ENCODE measurements around the gene TRIM46. TPM values are rescaled to one million over a fixed set of nuclear protein-coding genes. Genes with fewer than 3 reads are reported as not detected.

The TRIM46 gene
- total and polyA plus RNA-seq, 2 of the 13 experiments (the other 11 are each of a cell fraction or from before 2014, with no cell fraction given): 0.04 to 0.09 TPM

DNA sequence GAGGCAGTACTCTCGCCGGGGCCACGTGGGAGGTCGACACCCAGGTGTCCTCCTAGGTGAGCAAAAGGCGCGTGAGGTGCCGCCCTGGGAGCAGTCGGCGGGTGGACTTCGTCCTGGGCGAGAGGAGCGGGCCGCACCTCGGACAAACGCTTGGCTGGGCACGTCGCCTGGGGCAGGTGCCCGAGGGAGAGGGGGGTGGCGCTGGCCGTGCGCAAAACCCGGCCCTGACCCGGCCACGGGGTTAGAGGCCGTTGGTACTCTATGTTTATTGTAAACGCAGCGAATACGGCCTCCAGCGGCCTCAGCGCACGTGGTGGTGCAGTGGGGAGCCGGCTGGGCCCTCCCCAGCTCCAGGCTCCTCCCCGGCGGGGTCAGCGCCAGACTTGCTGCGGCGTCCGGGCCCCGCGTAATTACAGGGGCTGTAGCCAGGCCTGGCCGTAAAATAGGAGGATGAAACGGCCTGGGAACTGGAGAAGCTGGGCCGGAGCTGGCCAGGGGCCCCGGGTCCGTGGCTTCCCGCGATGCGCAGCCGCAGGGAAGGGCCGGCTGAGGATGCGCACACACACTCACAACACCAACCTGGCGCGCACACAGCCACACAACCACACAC is 47.6 kb upstream of the TRIM46 start (continued):
- TF ChIP-seq ZNF414 (CRISPR knock-in tag; IDR thresholded peaks at IDR 0.05) (peak; percentile 79), ZSCAN5A (CRISPR knock-in tag; IDR thresholded peaks at IDR 0.05; ENCODE audit: borderline replicate concordance) (peak; percentile 97), MXI1 (IDR thresholded peaks at IDR 0.05; ENCODE audit: borderline replicate concordance, low read depth, low read length) (peak; percentile 96; the same call in 2 of the 3 replicates), DNMT1 (CRISPR knock-in tag; IDR thresholded peaks at IDR 0.05) (no peak), SMAD1 (CRISPR knock-in tag; IDR thresholded peaks at IDR 0.05; ENCODE audit: borderline replicate concordance, low read depth) (peak; percentile 90; the same call in 1 of the 2 replicates), ZNF883 (CRISPR knock-in tag; IDR thresholded peaks at IDR 0.05; ENCODE audit: not compliant biosample characterization) (peak; percentile 97), ZNF660 (CRISPR knock-in tag; IDR thresholded peaks at IDR 0.05; ENCODE audit: borderline replicate concordance, low read depth) (peak; percentile 93; the same call in 1 of the 2 replicates), POLR2AphosphoS5 (IDR thresholded peaks at IDR 0.05; ENCODE audit: low read depth, low read length) (no peak; the same call in 1 of the 2 replicates), CREB1 (IDR thresholded peaks at IDR 0.05) (peak; percentile 14; the same call in 1 of the 2 replicates), CREB1 (CRISPR knock-in tag; IDR thresholded peaks at IDR 0.05) (no peak), ZNF75D (CRISPR knock-in tag; IDR thresholded peaks at IDR 0.05; ENCODE audit: borderline replicate concordance) (no peak), GLI4 (CRISPR knock-in tag; IDR thresholded peaks at IDR 0.05; ENCODE audit: borderline replicate concordance) (no peak), EZH2 (conservative IDR thresholded peaks at IDR 0.05; ENCODE audit: low read depth, low read length) (no peak), HOXD1 (CRISPR knock-in tag; IDR thresholded peaks at IDR 0.05) (peak; percentile 94), ZNF607 (CRISPR knock-in tag; IDR thresholded peaks at IDR 0.05; ENCODE audit: borderline replicate concordance) (peak; percentile 89), BRCA1 (CRISPR knock-in tag; IDR thresholded peaks at IDR 0.05) (peak; percentile 20; the same call in 1 of the 2 replicates), HDAC1 (CRISPR knock-in tag; IDR thresholded peaks at IDR 0.05) (peak; percentile 98), ZNF121 (CRISPR knock-in tag; IDR thresholded peaks at IDR 0.05) (peak; percentile 82), ZC3H4 (CRISPR knock-in tag; IDR thresholded peaks at IDR 0.05; ENCODE audit: borderline replicate concordance) (peak; percentile 82), NR2F2 (IDR thresholded peaks at IDR 0.05; ENCODE audit: borderline replicate concordance, low read depth) (no peak), ZNF589 (CRISPR knock-in tag; conservative IDR thresholded peaks at IDR 0.05) (peak; percentile 95; the same call in 1 of the 2 replicates), KMT2B (CRISPR knock-in tag; IDR thresholded peaks at IDR 0.05) (peak; percentile 83)
- TF ChIP-seq, protein P1, sequence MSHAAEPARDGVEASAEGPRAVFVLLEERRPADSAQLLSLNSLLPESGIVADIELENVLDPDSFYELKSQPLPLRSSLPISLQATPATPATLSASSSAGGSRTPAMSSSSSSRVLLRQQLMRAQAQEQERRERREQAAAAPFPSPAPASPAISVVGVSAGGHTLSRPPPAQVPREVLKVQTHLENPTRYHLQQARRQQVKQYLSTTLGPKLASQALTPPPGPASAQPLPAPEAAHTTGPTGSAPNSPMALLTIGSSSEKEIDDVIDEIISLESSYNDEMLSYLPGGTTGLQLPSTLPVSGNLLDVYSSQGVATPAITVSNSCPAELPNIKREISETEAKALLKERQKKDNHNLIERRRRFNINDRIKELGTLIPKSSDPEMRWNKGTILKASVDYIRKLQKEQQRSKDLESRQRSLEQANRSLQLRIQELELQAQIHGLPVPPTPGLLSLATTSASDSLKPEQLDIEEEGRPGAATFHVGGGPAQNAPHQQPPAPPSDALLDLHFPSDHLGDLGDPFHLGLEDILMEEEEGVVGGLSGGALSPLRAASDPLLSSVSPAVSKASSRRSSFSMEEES (CRISPR knock-in tag; IDR thresholded peaks at IDR 0.05): peak; percentile 96
- TF ChIP-seq, protein P2, sequence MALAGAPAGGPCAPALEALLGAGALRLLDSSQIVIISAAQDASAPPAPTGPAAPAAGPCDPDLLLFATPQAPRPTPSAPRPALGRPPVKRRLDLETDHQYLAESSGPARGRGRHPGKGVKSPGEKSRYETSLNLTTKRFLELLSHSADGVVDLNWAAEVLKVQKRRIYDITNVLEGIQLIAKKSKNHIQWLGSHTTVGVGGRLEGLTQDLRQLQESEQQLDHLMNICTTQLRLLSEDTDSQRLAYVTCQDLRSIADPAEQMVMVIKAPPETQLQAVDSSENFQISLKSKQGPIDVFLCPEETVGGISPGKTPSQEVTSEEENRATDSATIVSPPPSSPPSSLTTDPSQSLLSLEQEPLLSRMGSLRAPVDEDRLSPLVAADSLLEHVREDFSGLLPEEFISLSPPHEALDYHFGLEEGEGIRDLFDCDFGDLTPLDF (CRISPR knock-in tag; IDR thresholded peaks at IDR 0.05): peak; percentile 44
- TF ChIP-seq, protein P3, sequence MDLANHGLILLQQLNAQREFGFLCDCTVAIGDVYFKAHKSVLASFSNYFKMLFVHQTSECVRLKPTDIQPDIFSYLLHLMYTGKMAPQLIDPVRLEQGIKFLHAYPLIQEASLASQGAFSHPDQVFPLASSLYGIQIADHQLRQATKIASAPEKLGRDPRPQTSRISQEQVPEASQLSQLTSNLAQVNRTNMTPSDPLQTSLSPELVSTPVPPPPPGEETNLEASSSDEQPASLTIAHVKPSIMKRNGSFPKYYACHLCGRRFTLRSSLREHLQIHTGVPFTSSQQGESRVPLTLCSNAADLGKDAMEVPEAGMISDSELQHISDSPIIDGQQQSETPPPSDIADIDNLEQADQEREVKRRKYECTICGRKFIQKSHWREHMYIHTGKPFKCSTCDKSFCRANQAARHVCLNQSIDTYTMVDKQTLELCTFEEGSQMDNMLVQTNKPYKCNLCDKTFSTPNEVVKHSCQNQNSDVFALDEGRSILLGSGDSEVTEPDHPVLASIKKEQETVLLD (CRISPR knock-in tag; IDR thresholded peaks at IDR 0.05; ENCODE audit: low read depth): peak; percentile 87
